Parathyroid adenoma (tissue), 2 donors: ENCODE data around the gene MPP2.

Experiments
- H2AFZ ChIP-seq: fragments of 300-600 bp; sonication (generic); one replicate; pipeline ENCODE4 v1.7.0; 2017; ENCODE audit warnings: antibody characterized with exemption, mild to moderate bottlenecking
- H3K27ac ChIP-seq: fragments of 300-600 bp; sonication (generic); one replicate; pipeline ENCODE4 v1.7.0; 2017
- H3K27me3 ChIP-seq: fragments of 300-600 bp; sonication (generic); one replicate; pipeline ENCODE4 v1.7.0; 2017; ENCODE audit warnings: low read length; ENCODE audit not compliant: control insufficient read depth, insufficient read depth
- H3K36me3 ChIP-seq: fragments of 300-600 bp; sonication (generic); one replicate; pipeline ENCODE4 v1.7.0; 2017; ENCODE audit warnings: low read length; ENCODE audit not compliant: control insufficient read depth, insufficient read depth
- H3K4me1 ChIP-seq: fragments of 300-600 bp; sonication (generic); one replicate; pipeline ENCODE4 v1.7.0; 2017; ENCODE audit warnings: control low read depth
- H3K4me2 ChIP-seq: fragments of 300-600 bp; sonication (generic); one replicate; pipeline ENCODE4 v1.7.0; 2017; ENCODE audit warnings: low read length
- H3K4me3 ChIP-seq: fragments of 300-600 bp; sonication (generic); one replicate; pipeline ENCODE4 v1.7.0; 2017; ENCODE audit warnings: low read depth, low read length
- H3K79me2 ChIP-seq: fragments of 300-600 bp; sonication (generic); one replicate; pipeline ENCODE4 v1.7.0; 2017; ENCODE audit warnings: control low read depth
- H3K9ac ChIP-seq: fragments of 300-600 bp; sonication (generic); one replicate; pipeline ENCODE4 v1.7.0; 2017; ENCODE audit warnings: mild to moderate bottlenecking
- H3K9me3 ChIP-seq: fragments of 300-600 bp; sonication (generic); one replicate; pipeline ENCODE4 v1.7.0; 2017; ENCODE audit warnings: low read length; ENCODE audit not compliant: control insufficient read depth
- CTCF ChIP-seq: fragments of 300-600 bp; sonication (generic); IDR thresholded peaks from one replicate; pipeline ENCODE4 v1.7.0; 2017; ENCODE audit warnings: antibody characterized with exemption, mild to moderate bottlenecking
- donor health status: primary hyperparathyroidism.

Gene MPP2

DNA sequence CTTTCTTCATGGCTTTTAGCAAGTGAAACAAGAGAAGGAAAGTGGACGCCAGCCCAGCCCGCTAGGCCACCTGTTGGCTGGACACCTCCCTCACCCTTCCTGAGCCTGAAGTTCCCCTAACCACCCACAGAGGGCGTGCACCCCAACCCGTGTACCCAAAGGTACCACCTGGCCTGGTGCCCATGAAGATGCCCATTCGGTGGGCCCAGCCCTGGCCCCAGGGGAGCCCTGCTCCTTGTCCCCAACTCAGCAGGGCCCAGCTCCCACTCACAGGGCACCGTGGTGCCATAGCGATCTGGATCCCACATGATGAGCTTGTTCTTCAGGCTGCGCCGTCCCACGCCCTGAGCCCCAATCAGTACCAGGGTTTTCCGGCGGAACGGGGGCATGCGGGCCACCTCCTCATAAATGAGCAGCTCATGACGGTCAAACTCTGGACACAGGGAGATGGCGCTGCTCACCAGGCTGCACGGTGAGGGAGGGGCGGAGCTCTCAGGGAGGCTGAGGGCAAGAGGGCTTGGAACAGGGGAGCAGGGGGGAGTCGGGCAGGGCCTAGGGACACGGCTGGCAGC is 26.8 kb downstream of the MPP2 start:
- H2AFZ ChIP-seq, result no peak overlapping the region

GRCh38 chr17:43879723-43880419 is 27.5 kb downstream of the MPP2 start:
- TF ChIP-seq CTCF, result no peak
- Histone ChIP-seq H2AFZ (no peak overlapping the region), H3K27ac (no peak overlapping the region), H3K36me3 (no peaks in the 10 kb centered on the region), H3K4me1 (peaks cover 5% of the 10 kb centered on the region), H3K9me3 (no peaks in the 10 kb centered on the region), H3K9ac (no peak overlapping the region), H3K4me2 (no peak overlapping the region), H3K4me3 (no peak overlapping the region), H3K27me3 (no peaks in the 10 kb centered on the region), H3K79me2 (peaks cover 2% of the 10 kb centered on the region)

More for the DNA sequence above, 26.8 kb downstream of the MPP2 start:
- H3K27me3 ChIP-seq, result no peaks in the 10 kb centered on the region
- H3K9ac ChIP-seq, result no peak overlapping the region
- H3K36me3 ChIP-seq, result no peaks in the 10 kb centered on the region
- H3K4me3 ChIP-seq, result no peak overlapping the region
- TF ChIP-seq CTCF, result peak; percentile 80
- peaks cover 2% of the 10 kb centered on the region for H3K79me2 ChIP-seq
- H3K27ac ChIP-seq, result no peak overlapping the region
- H3K4me1 ChIP-seq, result peaks cover 5% of the 10 kb centered on the region
- no peaks in the 10 kb centered on the region for H3K9me3 ChIP-seq
- H3K4me2 ChIP-seq, result no peak overlapping the region

DNA sequence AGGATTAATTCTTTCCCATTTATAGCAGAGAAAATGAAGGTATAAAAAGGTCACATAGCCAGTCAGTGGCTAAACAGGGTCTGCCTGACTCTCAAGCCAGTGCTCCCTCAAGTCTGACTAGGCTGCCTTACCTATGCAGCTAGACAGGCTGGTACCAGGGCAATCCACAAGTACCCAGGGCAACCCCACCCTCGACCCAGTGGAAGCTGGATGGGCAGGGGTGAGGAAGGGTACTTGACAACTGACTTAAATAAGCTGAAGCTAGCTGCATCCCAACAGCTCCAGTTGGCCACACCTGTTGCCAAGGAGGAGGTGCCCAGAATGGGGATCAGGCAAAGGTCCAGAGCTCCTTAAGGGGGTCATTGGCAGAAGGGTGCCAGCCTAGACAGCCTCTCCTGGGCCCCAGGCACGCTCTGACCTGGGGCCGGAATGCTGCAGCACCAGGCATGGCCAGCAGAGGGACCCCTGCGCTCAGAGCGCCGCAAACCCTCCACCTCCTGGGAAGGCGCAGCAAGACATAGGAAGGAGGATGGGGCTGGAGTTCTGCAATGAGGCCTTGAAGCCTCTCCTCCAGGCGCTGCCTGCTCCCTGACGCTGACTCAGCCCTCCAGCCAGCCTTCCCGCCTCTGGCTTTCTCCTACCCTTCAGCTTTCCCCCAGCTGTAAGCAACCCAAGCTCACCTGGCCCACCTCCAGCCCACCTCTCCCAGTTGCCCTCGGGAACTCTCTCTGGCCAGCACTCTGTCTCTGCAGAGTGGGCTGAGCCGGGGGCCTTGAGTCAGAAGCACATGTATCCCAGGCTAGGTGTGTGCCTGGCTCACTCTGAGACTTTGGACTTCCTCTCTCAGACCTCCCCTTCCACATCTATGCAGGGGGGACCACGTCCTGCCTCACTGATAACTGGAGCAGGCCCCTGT is 28.8 kb downstream of the MPP2 start:
- no peaks in the 10 kb centered on the region for H3K36me3 ChIP-seq
- H3K9me3 ChIP-seq, result no peaks in the 10 kb centered on the region
- H3K4me3 ChIP-seq, result no peak overlapping the region
- peaks cover 2% of the 10 kb centered on the region for H3K79me2 ChIP-seq
- peaks cover 11% of the 10 kb centered on the region for H3K4me1 ChIP-seq
- peak overlapping the region; percentile 25 for H2AFZ ChIP-seq
- no peak overlapping the region for H3K27ac ChIP-seq
- no peak overlapping the region for H3K4me2 ChIP-seq
- peak; percentile 98 for TF ChIP-seq CTCF
- H3K9ac ChIP-seq, result no peak overlapping the region
- H3K27me3 ChIP-seq, result no peaks in the 10 kb centered on the region

- peaks cover 2% of the 10 kb centered on the region for H3K79me2 ChIP-seq
- H3K9me3 ChIP-seq, result no peaks in the 10 kb centered on the region
- no peak overlapping the region for H3K27ac ChIP-seq
- peaks cover 17% of the 10 kb centered on the region for H3K4me1 ChIP-seq
- no peaks in the 10 kb centered on the region for H3K27me3 ChIP-seq
- no peak overlapping the region for H3K4me2 ChIP-seq
- H3K9ac ChIP-seq, result no peak overlapping the region
- no peak for TF ChIP-seq CTCF
- no peaks in the 10 kb centered on the region for H3K36me3 ChIP-seq
- no peak overlapping the region for H3K4me3 ChIP-seq
- H2AFZ ChIP-seq, result no peak overlapping the region
Measured at GRCh38 chr17:43877451-43878155, 29.7 kb downstream of the MPP2 start.
